LoVo (cell line): ENCODE data around the gene RIOK1.
"Not testable (repeated sequence)": the region's sequence is repeated elsewhere in the genome, so short reads cannot be mapped to it uniquely, and the experiment has no call there.

Experiments
- DNase-seq: peaks from one replicate; pipeline ENCODE4 v3.0.0-alpha.2; 2016; ENCODE audit warnings: low spot score

Gene RIOK1

DNA sequence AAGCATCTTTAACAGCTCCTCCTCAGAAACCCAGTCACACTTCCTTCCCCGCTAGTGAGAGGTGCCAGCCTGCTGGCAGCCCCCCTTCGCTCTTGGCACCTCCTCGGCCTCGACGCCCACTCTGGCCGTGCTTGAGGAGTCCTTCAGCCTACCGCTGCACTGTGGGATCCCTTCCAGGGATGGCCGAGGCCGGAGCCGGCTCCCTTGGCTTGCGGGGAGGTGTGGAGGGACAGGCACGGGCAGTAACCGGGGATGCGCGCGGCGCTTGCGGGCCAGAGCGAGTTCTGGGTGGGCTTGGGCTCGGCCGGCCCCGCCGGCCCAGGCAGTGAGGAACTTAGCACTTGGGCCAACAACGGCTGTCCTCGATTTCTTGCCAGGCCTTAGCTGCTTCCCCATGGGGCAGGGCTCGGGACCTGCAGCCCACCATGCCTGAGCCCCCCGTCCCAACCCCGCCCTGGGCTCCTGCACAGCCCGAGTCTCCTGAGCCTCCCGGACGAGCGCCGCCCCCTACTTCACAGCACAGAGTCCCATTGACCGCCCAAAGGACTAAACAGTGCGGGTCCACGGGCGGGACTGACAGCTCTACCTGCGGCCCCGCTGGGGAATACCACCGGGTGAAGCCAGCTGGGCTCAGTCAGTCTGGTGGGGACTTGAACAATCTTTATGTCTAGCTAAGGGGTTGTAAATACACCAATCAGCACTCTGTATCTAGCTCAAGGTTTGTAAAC lies 51.6 kb downstream of the RIOK1 start:
- DNase-seq: no peak

DNA sequence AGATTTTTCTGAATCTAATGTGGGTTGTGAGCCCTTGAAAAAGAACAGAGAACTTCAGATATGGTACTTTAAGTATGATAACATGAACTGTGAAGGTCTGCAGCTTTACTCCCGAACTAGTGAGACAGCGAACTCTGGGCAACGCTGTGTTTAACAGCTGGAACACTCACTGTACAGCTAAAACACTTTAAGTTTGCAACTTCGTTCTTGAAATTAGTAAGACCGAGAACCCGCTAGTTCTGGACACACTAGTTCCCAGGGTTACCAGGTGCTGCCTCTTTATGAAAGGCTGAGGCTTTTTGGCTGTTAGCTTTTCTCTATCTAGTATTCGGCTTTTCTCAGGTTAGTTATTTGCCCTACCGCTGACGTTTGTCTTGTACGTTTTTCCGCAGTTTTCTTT lies 52.9 kb downstream of the RIOK1 start:
- DNase-seq: no peak

DNA sequence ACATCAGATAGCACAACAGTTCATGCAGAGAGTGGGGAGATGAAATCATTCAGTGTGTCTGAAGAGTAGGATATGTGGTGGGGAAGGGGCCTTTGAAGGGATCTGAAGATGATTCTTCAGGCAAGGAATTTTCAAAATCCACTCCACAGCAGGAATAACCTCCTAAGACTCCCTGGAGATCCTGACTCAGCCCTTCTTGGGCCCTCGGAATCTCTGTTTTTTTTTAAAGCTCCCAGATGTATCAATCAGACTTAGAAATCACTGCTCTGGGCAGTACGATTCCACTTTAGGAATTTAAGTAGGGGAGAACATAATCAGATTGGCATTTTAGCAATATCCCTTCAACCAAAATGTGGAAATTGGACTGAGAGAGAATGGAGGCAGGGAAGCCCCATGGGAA lies 55.5 kb downstream of the RIOK1 start:
- no peak for DNase-seq

DNA sequence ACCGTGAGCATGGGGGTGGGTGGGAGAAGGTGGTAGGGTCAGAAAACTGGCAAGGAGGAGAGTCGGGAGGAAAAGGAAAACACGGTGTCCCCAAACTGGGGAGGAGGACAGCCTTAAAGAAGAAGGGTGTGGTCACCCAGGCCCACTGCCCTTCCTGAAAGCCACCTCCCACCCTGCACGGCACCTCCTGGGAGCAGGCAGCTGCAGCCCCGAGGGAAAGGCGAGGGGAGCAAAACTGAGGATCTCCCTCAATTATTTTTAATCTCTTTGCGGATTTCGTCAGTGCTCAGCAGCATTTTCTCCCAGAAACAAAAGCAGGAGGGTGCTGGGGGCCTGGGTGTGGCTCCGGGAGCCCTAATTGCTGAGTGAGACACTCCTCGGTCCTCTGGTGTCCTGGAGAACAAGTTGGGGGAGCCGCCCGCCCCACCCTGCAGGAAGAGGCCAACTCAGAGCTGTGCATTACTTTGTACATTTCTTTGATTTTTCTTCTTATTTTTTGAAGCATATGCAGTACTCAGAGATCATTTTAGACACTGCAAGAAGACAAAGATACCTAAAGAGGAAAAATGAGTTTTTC lies 56.4 kb downstream of the RIOK1 start:
- DNase-seq: no peak

DNA sequence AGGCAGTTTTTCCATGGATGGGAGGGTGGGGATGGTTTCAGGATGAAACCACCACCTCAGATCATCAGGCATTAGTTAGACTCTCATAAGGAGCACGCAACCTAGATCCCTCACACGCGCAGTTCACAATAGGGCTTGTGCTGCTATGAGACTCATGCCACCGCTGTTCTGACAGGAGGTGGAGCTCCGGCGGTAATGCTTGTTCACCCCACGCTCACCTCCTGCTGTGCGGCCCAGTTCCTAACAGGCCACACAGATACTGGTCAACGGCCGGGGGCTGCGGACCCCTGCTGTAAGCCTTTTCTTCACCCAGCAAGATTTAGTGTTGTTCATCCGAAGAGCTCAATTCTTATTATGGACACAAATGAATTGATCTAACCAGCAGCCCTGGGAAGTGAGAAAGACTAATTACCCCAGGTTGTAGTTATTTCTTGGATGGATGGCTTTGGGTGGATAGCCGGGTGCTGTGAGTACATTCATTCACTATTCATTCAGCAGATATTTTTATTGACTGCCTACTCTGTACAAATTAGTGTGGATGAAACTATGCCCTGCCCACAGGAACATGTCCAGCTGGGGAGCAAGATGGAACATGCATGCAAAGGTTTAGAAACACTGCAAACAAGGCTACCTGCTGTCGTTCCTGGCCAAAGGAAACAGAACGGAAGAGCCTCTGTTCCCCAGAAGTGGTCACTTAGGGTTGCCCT lies 57.2 kb downstream of the RIOK1 start:
- DNase-seq: no peak

DNA sequence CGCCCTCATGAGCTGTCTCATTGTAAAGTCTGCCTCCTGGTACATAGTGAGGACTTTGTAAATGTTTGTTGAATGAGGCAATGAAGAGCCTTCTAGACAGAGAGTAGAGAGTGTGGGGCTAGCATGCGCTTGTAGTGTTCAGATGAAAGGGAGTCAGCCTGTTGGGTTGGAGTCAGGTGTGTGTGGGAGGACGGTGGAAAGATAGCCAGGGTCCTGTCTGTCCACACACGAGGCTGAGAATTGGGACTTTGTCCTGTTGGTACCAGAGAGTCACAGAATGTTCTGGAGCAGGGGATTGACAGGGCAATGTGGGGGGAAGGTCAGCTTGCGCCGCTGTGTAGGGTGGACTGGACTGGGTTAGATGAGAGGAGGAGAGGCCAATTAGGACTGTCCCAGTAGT lies 58.6 kb downstream of the RIOK1 start:
- DNase-seq: no peak

DNA sequence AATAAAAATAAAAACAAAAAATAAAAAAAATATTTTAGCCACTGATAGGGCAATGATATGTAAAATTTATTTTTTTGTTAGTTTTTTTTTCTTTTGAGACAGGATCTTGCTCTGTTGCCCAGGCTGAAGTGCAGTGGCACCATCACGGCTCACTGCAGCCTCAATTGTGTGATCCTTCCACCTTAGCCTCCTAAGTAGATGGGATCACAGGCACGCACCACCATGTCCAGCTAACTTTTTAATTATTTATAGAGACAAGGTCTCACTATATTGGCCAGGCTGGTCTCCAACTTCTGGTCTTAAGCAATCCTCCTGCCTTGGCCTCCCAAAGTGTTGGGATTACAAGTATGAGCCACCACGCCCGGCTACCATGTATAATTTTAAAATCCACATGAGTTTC lies 59.4 kb downstream of the RIOK1 start:
- no peak for DNase-seq

DNA sequence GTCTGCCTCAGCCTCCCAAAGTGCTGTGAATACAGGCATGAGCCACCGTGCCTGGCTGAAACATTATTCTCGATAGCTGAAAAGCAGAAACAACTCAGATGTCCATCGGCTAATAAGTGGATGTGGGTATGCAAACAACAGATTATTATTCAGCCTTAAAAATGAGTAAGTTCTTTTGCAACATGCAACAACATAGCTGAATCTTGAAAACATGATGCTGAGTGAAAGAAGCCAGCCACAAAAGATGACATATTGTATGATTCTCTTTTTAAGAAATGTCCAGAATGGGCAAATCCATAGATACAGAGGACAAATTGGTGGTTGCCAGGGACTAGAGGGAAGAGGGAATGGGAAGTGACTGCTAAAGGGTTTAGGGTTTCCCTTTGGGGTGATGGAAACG lies 61.7 kb downstream of the RIOK1 start:
- no peak for DNase-seq

DNA sequence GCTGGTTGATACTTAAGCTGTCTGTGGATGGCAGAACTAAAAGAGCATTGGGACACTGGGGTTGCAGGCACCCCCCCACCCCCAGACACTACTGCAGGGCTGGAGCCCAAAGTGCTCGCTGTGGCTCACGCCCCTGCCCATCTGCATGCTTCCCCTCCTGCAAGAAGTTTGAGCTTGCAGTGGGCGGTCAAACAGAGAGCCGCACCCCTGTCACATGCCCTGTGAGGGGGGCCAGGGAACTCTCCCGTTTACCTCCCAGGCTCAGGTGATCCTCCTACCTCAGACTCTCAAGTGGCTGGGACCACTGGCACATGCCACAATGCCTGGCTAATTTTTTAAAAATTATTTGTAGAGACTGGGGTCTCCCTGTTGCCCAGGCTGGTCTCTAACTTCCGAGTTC lies 63.3 kb downstream of the RIOK1 start:
- DNase-seq: no peak

DNA sequence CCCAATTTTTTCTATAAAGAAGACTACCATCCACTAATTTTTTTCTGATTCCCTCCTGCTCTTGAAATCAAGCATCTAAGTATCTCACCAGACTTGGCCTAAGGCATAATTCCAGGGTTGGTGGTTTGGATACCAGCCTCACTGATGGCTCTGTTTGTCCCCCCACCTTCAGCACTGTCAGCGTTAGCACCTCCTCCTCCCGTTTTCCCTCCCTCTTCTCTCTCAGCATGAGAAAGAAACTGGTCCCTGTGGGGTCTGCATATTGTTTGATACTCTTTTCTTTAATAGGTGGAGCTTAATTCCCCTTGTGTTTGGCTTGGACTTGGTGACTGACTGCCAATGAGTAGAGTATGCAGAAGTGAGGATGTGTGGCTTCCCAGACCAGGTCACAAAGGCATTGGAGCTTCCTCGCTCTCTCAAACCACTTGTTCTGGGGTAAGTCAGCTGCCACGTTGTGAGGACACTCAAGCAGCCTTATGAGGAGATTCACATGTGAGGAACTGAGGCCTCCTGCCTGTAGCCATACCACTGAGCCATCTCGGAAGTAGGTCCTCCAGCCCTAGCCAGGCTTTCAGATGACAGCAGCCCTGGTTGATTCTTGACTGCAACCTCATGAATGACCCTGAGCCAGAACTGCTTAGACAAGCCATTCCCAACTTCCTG lies 65.2 kb downstream of the RIOK1 start:
- DNase-seq: no peak

DNA sequence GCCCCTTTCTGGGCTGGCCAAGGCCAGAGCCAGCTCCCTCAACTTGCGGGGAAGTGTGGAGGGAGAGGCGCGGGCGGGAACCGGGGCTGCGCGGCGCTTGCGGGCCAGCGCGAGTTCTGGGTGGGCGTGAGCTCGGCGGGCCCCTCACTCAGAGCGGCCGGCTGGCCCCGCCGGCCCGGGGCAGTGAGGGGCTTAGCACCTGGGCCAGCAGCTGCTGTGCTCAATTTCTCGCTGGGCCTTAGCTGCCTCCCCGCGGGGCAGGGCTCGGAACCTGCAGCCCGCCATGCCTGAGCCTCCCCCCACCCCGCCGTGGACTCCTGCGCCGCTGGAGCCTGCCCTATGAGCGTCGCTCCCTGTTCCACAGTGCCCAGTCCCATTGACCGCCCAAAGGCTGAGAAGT lies 66.7 kb downstream of the RIOK1 start:
- not testable (repeated sequence) for DNase-seq

DNA sequence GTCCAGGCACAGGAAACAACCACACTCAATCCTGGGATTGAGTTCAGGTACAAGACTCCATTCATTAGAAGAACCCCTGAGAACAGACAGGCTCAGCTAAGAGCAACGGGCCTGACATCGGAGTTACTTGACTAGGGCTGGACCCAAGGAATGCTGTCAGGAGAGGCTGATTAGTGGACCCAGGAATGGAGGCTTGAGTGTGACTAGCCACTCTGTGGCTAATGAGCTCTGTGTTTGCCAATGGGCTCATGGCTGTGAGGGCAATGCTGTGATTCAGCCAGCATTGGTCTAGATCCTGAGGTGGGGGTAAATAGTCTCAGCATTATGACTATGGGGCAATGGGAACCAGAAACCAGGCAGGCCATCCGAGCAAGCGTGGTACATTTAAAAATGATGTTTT lies 71.8 kb downstream of the RIOK1 start:
- no peak for DNase-seq

DNA sequence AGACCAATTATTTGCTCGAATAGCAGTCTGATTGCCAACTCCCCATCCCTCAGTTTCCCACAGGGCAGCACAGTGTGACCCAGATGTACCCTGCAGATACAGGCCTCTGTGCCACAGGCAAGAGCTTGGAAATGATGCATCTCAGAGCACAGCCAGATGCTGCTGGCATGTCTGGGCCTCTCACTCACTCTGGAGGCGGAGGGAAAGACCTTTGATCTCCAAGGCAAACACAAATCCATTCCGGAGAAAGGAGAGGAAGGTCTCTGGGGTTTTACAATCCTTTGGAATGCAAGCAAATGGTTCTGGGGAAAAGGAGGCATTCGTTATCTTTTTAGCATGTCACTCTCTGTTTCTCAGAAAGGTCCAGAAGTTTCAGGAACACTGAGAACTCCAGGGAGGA lies 74.2 kb downstream of the RIOK1 start:
- peak; percentile 88 for DNase-seq

DNA sequence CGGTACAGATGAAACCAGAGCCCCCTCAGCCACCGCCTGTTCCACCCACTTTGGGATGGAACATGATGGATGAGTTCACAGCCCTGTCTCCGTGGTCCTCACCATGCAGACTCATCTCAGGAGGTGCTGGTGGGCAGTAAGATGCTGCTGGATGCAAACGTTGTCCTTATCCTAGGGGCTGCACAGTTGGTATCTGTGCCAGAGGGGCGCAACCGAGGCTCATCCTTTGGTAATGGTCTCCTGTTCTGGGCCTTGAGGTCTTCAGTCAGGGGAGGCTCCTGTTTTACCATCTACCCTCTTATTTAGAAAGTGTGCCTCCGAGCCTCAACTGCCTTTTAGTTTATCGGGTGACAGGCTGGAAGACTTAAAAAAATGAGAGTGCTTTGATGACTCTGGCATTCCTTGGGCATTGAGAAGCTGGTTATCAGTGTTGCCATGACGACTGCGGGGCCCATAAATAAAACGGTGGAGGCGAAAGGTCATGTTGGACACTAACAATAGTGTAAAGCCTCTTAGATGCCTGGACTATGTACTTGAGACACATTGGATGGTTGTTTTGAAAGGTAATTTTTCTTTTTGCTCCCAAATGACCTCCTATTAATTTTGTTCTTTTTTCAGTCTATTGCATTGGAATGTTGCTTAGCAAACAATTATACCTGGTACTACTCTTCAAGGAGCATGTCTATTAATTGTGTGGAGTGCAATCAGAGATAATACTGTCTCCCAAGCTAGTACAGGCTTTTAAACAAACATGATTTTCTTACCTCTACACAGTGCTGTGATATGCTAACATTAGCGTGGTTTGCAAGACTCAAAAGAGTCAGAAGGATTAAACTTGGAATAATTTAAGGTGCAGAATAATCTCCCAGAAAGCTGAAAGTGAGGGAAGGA lies 77.6 kb downstream of the RIOK1 start:
- DNase-seq: peak; percentile 80
